Measurements from ENCODE around the gene SNAI3.
A peak's percentile ranks its signal among the peaks of the same experiment; 100 is the strongest.

Gene SNAI3

DNA sequence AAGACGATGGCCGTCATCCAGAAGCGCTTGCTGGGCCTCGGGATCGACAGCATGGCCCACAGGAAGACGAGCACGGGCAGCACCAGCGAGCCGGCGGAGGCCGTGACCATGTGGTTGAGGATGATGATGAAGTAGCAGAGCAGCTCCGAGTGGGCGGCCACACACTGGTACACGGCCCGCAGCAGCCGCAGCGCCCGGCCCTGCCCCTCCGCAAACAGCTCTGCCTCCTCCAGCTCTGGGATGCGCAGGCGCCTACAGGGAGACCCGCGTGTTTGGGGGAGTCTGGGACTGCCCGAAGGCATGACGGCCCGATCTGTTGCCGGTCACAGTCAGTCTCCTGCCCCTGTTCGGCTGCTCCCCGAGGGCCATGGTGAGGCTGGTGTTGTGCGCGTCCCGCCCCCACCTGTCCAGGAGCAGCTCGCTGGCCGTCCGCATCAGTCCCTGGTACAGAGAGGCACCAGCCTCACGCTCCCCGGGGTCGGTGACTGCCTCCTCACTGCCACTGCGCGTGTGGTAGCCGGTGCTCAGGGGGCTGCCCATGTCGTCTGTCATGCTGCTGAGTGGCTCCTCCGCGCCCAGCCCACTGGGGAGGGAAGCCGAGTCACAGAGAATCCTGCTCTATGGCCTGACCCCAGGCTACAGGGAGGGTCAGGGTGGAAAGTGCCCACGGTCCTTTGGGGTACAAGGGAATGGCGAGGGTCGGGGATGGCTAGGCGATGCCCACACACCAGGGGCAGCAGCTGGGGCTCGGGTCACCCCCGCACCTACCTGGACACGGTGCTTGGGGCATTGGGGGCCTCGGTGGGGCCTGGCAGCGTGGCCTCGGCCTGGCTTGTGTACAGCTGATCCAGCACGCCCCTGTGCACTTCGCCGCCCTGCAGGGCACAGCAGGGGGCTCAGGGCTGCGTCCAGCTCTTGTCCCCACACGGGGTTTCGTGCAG lies 35.8 kb upstream of the SNAI3 start:
- no peak for DNase-seq (ENCODE audit: low read depth, low spot score)

DNA sequence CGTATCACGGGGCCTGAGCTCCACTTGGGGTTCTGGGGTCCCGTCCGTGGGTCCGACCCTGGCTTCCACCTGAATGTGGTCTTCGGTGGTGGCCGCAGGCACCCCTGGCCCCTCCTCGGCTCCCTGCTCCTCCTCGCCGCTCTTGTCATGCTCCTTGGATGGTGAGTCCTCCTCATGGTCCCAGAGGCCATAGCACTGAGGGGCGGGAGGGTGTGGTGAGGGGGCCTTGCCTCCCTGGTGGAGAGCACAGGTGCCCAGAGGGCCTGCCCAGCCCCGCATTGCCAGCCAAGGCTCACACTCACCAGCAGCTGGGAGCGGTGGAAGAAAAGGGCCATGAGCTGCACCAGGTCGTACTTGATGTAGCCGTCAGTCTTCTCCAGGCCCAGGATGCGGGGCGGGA lies 34.9 kb upstream of the SNAI3 start:
- DNase-seq (ENCODE audit: low read depth, low spot score), result no peak

DNA sequence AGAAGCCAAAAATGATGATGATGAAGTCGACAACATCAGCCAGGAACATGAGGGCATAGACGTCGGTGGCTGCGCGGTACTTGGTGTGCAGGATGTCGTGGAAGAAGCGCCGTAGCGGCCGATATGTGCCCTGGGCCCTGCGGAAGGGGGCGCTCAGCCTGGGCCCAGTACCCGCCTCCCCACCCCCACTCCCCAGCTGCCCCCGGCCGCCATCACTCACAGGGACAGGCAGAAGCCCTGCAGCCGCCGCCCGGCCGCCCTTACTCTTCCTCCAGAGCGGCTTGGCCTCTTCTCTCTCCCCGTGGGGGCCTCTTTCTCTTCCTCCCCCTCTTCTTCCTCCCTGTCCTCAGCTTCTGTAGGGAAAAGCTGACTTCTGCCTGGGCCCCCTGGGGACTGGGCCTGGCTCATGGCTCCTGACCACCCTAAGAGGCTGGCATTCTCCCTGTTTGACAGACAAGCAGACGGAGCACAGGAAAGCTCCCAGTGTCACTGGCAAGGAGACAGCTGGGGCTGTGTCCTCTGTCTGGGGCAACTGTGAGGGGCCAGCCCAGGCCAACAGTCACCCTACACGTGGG lies 34.2 kb upstream of the SNAI3 start:
- DNase-seq (ENCODE audit: low read depth, low spot score), result no peak

DNA sequence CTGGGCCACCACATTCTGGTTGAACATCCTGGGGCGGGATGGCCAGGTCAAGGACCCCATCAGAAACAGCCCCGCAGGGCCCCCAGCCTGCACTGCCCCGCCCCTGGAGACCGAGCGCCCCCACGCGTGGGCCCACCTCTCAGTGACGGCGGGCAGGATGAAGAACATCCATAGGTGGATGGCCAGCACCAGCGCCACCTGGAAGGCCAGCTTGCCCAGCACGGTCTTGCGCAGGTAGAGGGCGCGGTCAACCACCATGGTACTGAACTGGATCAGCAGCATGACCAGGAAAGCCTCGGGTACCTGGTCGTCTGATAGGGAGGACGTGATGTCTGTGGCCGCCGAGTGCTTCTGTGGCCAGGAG lies 33.6 kb upstream of the SNAI3 start:
- DNase-seq (ENCODE audit: low read depth, low spot score), result no peak

DNA sequence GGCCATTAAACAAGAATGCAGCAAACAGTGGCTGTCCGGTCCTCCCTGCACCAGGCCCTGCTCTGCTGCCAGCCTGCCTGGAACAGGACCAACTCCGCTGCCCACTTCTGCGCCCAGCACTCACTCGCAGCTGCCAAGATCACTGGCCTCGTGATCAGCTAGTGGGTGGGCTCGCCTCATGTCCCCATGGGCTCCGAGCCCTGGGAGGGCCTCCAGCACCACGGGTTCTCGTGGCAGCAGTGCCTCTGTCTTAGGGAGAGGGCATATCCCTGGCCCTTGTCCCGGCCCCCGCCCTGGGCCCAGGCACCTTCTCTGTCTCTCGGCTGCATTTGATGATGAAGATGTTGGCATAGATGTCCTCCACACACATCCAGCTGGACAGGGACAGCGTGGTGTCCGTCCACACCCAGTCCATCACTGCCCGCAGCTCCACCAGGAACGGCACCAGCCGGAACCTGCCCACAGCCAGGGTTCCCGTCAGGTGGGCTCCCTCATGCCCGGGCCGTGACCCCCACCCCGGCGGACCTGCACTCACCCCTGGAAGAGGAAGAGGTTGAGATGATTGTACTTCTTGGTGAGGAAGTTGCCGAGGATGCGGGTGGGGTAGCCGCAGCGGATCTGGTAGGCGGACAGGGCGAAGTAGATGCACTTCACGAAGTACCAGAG lies 33.1 kb upstream of the SNAI3 start:
- DNase-seq (ENCODE audit: low read depth, low spot score), result no peak

DNA sequence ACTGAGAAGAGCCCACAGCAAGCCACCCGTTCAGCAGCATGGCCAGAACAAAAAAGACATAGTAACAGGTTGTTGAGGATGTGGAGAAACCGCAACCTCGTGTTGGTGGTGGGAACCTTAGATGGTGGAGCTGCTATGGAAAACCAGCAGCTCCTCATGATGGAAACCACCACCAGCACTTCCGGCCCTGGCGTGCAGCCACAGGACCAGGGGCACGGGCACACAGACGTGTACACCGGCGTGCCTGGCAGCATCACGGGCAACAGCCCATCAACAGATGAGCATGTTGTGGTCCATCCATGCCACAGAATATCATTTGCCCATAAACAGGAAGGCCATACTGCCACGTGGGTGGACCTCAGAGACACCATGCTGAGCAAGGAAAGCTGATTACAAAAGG lies 31.9 kb upstream of the SNAI3 start:
- no peak for DNase-seq (ENCODE audit: low read depth, low spot score)

DNA sequence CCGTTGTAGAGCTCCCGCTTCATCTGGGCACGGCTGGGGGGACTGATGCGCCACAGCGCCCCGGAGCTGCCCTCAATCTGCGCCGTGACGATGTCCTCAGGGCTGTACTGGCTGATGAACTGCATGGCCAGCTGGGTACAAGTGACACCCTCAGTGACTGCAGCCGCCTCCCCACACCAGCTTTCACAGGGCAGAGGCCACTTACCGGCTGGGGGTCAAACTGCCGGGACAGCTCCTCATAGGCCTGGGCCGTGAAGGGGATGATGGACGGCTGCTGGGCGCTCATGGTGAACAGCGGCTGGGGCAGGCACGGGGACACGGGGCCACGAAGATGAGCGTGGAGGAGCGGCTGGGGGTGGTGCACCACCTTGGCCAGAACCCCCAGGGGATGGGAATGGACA lies 30.3 kb upstream of the SNAI3 start:
- DNase-seq (ENCODE audit: low read depth, low spot score), result no peak

DNA sequence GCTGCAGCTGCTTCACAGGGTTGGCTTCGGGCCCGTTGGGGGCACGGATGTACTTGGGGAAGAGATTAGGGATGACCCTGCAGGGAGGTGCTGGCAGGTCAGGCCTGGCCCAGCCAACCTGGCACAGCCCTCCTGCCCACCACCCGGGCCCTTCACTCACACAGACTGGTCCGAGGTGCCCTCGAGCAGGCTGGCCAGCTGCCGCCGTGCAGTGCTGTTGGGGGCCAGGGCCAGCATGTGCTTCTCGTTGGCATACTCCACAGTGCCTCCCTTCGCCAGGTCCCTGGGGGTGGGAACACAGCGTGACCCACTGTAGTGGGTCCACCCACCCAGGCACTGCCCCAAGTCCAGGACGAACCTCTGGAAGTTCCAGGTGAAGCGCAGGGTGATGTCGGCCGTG lies 29.9 kb upstream of the SNAI3 start:
- no peak for DNase-seq (ENCODE audit: low read depth, low spot score)

DNA sequence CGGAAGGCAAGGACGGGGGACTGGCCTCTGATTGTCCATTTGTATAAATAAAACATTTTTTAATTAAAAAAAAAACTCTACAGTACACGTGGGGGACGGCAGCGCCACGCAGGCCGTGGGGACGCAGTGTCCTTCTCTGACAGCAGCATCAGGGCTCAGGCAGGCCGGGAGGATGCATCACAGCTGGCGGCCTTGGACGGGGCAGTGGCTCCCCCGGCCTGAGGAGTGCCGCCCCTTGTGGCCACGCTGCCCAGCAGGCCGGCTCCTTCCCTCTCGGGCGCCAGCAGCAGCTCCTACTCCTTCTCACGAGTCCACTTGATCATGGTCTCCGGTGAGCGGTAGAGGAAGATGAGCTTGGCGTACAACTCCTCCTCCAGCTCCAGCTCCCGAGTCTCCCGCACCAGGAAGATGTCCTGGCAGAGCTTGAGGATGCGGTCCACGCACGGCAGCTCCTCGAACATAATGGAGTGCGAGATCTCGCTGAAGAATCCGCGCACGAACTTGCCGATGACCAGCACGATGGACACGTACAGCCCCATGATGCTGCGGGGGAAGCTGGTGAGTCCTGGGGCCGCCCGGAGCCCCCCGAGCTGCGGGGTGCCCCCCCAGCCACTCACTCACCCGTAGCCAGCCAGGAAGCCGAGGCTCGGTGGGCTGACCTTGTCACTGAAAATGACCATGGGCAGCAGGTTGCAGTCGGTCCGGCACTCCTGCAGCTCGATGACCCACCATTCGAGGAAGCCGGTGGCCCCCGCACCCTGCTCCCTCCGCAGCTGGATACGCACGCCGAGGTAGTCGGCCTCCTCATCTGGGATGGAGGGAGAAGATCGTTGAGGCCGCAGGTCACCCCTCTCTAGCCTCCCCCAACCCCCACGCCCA lies 29.2 kb upstream of the SNAI3 start:
- no peak for DNase-seq (ENCODE audit: low read depth, low spot score)

DNA sequence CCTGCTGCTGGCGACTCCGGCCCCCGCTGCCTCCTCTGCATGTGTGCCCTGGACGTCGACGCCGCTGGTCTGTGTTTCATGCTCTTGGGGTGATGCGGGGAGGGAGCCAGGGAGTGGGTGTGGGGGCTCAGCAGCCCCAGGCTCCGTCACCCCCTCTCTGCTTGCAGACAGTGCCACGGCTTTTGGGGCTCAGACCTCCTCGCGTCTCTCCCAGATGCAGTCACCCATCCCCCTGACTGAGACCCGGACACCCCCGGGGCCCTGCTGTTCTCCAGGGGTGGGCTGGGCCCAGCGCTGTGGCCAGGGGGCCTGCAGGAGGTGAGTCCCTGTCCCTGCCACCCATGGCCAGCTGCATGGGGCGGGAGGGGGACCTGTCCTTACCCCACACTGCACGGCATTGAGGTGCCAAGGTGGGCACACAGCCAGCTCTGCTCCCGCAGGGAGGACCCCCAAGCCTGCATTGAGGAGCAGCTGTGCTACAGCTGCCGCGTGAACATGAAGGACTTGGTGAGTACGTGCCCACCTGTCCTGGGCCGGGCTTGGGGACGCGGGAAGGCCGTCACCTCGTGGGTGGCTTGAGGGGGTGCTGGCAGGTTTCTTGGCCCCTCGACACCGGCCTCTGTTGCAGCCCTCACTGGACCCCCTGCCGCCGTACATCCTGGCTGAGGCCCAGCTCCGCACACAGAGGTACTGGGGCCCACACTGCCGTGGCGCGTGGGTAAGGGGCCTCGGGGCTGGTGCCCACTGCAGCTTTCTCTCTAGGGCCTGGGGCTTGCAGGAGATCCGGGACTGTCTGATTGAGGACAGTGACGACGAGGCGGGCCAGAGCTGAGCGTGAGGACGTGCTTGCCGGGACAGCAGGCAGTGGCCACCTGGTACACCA lies 28.4 kb upstream of the SNAI3 start:
- no peak for DNase-seq (ENCODE audit: low read depth, low spot score)

DNA sequence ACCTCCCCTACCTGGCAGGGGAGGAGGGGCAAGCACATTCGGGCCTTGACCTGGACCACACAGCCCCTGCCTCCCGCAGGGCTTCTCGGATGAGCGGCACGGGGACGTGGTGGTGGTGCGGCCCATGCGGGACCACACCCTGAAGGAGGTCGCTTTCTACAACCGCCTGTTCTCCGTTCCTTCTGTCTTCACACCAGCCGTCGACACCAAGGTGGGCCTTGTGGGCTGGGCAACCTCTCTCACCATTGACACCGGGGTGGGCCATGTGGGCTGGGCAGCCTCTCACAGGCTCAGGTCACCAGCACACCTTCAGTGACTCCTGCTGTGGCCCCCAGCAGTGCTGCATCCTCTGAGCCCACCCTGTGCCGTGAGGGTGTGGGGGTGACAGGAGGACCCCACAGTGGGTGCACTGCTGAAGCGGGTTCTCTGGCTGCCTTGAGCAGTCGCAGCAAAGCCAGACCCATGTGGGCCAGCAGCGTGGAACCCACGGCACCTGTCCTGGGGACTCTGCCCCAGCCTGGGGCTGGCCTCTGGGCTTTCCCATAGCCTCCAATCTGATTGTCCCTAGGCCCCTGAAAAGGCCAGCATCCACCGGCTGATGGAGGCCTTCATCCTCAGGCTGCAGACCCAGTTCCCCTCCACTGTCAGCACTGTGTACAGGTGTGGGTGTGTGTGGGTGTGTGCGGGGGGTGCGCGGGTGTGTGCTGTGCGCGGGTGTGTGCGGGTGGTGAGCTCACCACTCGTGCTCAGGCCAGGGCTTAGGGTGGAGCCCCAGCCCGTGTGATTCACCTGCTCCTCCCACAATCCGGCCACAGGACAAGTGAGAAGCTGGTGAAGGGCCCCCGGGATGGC lies 27.5 kb upstream of the SNAI3 start:
- no peak for DNase-seq (ENCODE audit: low read depth, low spot score)

DNA sequence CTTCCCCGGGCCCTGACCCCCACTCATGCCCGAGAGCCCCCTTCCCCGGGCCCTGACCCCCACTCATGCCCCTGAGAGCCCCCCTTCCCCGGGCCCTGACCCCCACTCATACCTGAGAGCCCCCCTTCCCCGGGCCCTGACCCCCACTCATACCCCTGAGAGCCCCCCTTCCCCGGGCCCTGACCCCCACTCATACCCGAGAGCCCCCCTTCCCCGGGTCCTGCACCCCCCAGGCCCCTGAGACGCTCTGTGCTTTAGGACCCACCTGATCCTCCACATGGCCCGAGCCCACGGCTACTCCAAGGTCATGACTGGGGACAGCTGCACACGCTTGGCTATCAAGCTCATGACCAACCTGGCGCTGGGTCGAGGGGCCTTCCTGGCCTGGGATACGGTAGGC lies 26.7 kb upstream of the SNAI3 start:
- DNase-seq (ENCODE audit: low read depth, low spot score), result no peak

DNA sequence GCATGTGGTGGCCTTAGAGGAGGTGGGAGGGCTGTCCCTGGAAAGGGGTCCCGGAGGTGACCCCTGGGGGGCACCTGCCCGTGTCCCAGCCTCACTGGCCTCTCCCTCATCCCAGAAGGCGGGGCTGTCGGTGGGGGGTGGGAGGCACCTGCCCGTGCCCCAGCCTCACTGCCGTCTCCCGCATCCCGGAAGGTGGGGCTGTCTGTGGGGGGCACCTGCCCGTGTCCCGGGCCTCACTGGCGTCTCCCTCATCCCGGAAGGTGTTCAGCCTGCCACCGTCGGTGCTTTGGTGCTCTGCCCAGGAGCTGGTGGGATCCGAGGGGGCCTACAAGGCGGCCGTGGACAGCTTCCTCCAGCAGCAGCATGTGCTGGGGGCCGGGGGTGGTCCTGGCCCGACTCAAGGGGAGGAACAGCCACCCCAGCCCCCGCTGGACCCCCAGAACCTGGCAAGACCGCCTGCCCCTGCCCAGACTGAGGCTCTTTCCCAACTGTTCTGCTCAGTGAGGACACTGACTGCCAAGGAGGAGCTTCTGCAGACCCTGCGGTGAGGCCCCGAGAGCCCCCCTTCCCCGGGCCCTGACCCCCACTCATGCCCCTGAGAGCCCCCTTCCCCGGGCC lies 26.2 kb upstream of the SNAI3 start:
- DNase-seq (ENCODE audit: low read depth, low spot score), result no peak

DNA sequence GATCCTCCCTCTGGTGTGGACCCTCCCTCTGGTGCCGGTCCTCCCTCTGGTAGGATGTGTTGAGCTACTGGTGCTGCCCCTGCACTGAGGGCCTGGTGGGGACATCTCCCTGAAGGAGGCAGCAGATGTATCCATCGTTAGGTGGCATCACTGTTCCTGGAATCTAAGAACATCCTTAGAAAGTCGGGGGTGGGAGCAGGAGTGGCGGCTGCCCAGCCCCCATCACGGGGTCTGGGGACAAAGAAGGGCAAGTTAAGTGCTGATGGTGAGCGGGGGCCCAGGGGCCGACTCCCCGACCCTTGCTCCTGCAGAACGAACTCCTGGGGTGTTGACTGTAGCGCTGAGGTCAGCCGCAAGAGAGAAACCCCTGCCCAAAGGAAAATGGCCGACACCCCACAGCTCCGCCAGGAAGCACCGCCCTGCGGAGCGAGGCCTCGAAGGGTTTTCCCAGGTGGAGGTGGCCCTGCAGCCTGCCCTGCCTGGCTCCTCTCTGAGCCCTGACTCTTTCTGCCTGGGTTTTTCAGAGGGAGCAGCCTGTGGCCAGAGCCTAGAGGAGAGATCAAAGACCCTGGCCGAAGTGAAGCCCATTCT lies 25.5 kb upstream of the SNAI3 start:
- no peak for DNase-seq (ENCODE audit: low read depth, low spot score)

DNA sequence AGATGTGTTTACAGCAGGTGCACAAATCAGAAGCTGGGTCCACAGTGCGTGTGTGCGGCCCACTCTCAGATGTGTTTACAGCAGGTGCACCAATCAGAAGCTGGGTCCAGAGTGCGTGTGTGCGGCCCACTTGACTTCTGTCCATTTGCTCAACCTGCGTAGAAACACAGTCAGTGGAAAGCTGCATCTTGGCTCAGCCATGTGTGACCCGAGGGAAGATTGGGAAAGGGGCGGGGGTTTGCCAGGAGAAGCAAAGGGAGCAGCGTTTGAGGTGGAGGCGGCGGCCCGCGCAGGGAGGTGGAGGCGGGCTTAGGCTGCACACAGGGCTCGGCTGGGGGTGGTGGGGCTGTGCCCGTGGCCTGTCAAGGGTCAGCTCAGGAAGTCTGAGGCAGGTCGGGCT lies 24.2 kb upstream of the SNAI3 start:
- no peak for DNase-seq (ENCODE audit: low read depth, low spot score)

DNA sequence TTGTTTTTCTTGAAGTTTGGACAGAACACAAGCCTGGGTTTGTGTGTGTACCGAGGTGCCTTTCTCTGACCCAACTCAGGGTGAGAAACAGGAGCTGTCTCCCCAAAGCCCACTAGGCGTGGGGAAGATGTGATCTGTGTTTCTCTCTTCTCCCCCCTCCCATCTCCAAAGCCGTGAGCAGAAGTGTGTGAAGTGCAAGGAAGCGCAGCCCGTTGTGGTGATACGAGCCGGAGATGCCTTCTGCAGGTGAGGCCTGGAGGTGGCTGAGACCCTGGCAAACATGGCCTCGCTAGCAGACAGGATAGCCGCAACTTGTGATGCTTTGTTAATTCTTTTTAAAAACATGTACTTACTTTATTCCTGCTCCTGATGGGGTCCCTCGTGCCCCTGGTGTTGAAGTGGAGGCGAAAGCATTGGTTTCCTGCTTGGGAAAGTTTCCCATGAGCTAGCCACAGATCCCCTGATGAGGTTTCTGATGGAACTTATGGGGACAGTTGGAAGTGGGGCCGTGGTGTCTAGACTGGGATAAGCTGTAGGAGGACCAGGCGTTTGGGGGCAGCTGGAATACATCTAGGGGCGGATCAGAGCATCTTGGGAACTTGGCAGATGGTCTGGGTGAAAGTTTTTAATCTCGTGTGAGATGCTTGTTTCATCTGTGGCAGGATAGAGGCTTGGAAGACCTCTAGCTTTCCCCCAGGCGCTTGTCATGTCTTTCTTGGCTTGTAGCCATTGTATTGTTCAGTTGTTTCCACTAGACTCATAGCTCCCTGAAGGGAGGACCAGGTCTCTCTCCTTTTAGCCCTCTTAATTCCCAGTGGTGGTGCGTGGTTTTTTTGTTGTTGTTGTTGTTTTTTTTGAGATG lies 20.9 kb upstream of the SNAI3 start:
- no peak for DNase-seq (ENCODE audit: low read depth, low spot score)

DNA sequence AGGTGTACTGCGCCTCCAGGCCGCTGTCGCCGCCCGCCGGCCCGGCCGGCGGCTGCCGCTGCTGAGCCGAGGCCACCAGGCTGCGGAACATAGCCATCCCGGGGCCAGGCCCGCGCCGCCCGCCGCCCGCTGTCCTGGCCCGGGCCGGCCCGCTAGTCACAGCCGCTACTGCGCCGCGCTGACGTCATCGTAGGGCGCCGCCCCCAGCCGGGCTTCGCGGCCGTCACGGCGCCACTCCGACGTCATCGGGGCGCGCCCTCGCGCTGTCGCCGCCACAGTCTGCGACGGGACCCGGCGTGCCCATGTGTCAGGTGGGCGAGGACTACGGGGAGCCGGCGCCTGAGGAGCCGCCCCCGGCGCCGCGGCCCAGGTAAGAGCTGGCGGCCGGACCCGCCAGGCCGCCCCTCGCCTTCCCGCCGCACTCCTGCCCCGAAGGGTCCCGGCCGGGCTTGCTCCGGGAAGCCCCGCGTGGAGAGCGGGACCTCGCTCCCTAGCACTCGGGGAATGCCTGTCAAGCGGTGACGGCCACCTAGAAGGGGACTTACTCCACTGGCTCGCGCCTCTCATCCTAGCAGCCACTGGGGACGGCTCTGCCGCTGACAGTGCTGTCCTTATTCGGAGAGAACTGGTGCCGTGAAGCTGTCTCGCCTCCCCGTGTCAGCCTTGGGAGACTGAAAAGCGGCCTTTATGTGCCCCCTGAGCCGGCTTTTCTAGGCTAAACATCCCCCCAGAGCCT lies 20.1 kb upstream of the SNAI3 start, which contains the start of the genes CTU2 and RNF166:
Gene CTU2, plus strand, starts transcription at position 275 of the 736 bp plus-strand sequence. Its CDS starts 28 bp downstream, at position 303.
Gene RNF166, minus strand, starts transcription at position 180 of the 736 bp plus-strand sequence. Its CDS starts 83 bp downstream, at position 97.
- DNase-seq (ENCODE audit: low read depth, low spot score), result peak; percentile 90

Data from ELF-1 (cell line).